ENCODE data around the gene FKBP6.
"Not testable (repeated sequence)": the region's sequence is repeated elsewhere in the genome, so short reads cannot be mapped to it uniquely, and the experiment has no call there.

The FKBP6 gene

GRCh38 chr7:73358590-73359275 lies 30.8 kb downstream of the FKBP6 start:
- DNase-seq = no peak

GRCh38 chr7:73359306-73359705 lies 31.3 kb downstream of the FKBP6 start:
- no peak for DNase-seq

GRCh38 chr7:73359746-73360375 lies 31.9 kb downstream of the FKBP6 start:
- DNase-seq = no peak

GRCh38 chr7:73360590-73360989 lies 32.6 kb downstream of the FKBP6 start:
- DNase-seq = not testable (repeated sequence)

GRCh38 chr7:73363225-73364005 lies 35.5 kb downstream of the FKBP6 start:
- no peak for DNase-seq

DNA sequence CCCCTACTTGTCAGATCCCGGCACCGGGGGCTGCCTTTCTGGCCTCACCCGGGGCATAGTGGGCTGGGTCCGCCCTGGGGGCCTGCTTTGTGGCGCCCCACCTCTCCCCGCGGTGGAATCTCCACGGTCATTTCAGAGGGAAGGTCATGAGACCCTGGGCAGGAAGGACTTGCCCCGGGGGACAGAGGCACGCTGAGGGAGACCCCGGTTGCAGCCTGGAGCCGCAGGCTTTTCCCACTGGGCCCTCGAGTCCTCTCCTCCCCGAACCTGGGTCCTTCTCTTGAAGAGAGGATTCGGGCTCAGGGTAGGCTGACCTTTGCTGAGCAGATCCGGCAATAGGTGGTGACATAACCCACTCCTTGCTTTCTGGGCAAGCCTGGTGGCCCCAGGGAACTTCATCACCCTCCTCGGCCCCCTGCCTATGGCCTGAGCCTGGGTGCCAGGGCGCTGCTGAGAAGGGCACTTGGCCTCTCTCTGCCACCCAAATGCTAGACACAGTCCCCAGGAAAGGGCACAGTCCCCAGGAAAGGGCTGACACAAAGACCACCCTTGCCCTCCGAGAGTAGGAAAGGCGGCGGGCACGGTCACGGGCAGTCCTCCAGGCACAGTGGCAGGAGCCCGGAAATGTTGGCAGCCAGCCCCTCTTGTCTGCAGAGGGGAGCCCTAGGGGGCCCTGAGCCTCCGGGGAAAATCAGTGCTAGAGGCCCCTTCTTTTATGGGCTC lies 36.2 kb downstream of the FKBP6 start:
- DNase-seq = no peak

DNA sequence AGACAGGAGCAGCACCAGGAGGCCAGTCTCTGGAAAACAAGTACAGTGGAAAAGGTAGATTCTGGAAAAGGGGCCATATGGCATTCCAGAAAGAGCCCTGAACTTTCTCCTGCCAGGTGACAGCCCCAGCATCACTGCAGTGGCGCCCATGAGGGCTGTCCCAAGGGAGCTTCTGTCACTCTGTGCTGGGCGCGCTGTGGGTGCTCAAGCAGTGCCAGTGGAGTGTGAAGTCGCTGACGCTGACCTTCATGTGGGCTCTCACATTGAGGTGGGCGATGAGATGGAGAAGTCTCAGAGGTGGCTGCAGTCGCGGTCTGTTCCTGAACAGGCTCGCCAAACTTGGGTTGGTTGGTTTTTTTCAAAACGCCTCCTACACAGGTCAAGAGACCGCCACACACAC lies 38.2 kb downstream of the FKBP6 start:
- no peak for DNase-seq

DNA sequence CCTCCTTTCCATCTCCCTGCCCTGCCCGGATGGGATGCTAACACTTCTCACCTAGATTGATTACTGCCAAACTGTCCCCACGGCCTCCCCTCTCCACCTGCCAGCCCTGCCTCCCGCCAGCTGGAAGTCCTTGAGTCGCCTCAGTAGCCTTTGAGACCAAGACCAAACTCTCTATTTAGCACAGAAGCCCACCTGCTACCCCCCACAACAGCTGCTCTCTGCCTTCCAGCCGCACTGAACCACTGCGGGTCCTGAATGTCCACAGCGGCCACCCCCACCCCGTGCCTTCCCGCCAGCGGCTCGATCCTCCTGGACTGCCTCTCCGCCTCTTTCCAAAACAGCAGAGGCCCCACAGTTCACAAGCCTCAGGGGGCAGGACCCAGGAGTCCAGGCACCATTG lies 39.0 kb downstream of the FKBP6 start:
- DNase-seq = peak; percentile 59

GRCh38 chr7:73369009-73369408 lies 41.0 kb downstream of the FKBP6 start:
- no peak for DNase-seq

DNA sequence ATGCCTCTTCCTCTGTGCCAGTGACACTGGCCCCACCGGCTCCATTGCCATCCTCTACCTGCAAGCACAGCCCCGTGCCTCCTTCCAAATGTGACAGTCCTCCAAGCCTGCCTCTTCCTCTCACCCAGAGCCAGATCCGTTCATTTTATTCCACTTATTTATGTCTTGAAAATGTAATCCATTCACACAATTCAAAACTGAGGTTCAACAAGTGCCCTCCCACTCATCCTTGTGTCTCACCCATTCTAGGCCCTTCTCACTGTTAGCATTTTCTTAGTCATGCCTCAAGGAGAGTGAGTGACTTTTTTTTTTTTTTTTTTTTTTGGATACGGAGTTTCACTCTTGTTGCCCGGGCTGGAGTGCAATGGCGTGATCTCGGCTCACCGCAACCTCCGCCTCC lies 41.7 kb downstream of the FKBP6 start:
- no peak for DNase-seq

GRCh38 chr7:73373741-73374140 lies 45.8 kb downstream of the FKBP6 start:
- DNase-seq = no peak

DNA sequence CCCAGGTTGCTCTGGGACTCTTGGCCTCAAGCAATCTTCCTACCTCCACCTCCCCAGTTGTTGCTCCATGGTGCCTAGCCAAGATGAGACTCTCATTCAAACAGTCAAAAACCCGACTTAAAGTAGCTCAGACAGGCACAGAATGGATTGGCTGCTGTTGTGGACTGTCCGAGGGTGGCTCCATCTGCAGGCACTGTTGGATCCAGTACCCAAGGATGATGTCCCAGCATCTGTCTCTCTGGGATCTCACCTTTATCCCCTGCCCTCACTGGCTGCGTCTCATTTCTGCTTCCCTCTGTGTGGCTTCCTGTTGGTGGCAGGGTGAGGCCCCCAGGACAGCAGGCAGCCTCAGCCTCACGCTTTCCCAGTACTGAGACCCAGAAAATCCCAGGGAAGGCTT lies 48.3 kb downstream of the FKBP6 start:
- not testable (repeated sequence) for DNase-seq

DNA sequence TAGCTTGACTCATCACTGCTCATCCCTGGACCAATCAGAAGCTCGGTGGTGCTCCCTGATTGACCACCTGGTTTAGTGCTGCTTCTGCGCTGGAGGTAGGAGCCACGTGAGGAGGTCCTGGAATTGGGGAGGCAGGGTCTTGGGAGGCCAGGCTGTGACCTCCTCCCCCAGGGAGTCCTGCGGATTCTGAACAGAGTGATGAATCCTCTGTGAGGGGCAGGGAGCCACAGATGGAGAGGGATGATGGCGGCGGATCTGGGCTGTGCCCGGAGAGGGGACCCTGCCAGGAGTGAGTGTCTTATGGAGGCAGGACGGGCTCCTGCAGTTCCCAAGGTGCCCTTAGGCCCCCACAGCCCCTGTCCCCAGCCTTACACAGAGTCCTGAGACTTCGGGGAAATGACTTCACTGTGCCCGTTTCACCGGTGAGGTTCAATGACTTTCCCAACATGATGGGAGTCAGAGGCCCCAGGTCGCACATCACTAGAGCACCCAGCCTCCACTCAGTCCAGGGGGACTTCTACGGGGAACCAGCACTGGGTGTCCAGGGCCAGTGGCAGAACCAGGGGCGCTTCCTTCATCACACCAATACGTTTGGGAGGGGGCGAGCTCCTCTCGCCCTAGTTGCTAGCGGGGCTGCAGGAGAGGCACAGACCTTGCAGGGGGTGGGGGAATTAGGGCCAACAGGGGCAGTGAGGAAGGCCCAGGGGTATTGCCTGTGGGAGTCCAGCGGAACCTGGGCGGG lies 48.9 kb downstream of the FKBP6 start:
- DNase-seq = no peak

DNA sequence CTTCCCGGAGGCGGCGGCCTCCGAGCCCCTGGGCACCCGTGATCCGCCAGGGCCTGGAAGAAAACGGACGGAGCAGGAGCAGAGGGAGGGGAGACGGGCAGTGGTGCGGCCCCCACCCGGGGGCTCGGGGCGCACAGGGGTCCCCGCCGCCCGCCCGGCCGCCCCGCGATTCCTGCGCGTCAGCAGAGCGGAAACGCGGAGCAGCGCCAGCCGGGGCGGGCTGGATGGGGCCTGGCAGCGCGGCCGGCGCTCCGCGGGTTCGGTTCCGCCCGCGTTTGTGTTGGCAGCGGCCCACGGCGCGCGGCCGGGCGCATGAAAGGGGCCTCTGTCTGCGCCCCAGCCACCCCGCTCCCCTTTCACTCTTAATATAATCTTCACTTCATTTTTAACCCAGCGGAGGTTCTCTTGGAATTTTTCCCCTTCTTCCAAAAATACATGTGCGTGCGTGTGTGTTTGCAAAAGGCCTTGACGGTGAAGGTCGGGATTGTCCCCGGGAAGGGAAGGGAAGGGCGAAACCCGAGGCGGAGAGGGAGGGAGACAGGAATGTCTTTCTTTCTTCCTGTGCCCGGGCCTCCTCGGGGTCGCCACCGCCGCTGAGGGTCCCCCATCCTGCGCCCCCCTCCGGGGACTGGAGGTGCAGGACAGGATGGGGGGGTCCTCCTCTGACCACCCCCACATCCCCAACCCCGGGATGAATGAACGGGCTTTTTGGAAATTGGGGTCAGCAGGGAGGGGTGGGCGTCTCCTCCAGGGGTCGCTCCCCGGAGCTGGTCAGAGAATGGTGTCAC lies 49.6 kb downstream of the FKBP6 start:
- not testable (repeated sequence) for DNase-seq

DNA sequence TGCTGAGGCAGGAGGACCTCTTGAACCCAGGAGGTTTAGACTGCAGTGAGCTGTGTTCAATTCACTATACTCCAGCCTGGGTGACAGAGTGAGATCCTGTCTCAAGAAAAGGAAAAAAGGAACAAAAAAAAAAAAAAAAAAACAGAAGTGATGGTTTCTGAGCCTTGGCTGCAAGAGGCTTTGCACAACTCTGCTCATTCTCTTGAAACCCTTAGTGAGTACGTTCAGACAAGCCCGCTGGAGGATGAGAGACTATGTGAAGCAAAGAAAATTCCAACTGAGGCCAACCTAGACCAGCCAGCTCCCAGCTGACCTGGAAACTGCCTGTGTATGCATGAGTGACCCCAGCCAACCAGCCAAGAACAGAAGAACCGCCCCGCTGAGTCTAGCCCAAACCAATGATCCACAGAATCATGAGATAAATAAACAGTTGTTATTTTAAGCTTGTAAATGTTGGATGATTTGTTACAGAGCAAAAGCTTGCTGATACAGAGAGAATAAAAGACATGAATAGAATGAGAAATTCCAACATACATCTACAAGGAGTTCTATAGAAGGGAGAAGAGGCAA lies 55.1 kb downstream of the FKBP6 start:
- no peak for DNase-seq

DNA sequence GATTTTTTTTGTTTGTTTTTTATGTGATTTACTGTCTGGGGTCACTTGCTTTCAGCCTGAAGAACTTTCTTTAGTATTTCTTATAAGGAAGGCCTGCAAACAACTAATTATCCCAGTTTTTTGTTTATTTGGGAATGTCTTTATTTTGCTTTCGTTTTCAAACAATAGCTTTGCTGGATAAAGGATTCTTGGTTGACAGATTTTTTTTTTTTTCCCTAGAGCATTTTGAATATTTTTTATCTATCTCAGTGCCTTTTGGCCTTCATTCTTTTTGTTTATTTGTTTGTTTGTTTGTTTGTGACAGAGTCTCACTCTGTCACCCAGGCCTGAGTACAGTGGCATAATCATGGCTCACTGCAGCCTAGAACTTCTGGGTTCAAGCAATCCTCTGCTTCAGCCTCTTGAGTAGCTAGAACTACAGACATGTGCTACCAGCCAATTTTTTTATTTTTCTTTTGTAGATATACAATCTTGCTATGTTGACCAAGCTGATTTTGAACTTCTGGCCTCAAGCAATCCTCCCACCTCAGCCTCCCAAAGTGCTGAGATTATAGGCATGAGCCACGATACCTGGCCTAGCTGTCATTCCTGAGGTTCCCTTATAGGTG lies 59.4 kb downstream of the FKBP6 start:
- no peak for DNase-seq

DNA sequence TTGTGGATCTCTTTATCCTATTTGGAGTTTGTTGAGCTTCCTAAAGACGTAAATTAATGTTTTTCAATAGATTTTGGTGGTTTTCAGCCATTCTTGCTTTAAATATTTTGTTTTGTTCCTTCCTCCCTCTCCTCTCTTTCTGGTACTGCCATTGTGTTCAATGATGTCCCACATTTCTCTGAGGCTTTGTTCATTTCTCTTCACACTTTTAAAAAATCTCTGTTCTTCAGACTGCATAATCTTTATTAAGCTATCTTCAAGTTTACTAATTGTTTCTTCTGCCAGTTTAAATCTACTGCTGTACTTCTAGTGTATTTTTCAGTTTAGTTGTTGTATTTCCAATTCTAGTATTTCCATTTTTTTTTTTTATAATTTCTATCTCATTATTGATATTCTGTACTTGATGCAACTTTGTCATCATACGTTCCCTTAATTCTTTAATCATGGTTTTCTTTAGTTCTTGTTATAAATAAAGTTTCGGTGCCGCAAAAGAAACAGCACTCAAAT lies 60.0 kb downstream of the FKBP6 start:
- DNase-seq = no peak

- no peak for DNase-seq
Measured at GRCh38 chr7:73391396-73391795, 63.4 kb downstream of the FKBP6 start.

DNA sequence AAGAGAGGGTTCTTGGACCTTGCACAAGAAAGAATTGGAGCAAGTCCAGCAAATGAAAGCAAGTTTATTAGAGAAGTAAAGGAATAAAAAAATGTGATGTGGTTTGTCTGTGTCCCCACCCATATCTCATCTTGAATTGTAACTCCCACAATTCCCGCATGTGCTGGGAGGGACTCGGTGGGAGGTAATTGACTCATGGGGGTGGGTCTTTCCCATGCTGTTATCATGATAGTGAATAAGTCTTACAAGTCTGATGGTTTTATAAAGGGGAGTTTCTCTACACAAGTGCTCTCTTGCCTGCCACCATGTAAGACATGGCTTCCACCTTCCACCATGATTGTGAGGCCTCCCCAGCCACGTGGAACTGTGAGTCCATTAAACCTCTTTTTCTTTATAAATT lies 66.5 kb downstream of the FKBP6 start:
- no peak for DNase-seq
